GM18511 (cell line): ENCODE data around the gene GPR153.
"Not testable (repeated sequence)": the region's sequence is repeated elsewhere in the genome, so short reads cannot be mapped to it uniquely, and the experiment has no call there.

Source experiments
- ATAC-seq: cut with Tn5 transposase; IDR thresholded peaks from one replicate; pipeline ENCODE4 v1.9.1; 2021; ENCODE audit warnings: mild to moderate bottlenecking, moderate library complexity; ENCODE audit not compliant: unreplicated experiment

The GPR153 gene

GRCh38 chr1:6260961-6261614 lies at the start of gene GPR153:
Gene GPR153 (minus strand): TSS chr1:6261098. CDS start chr1:6254905, 6,193 bp downstream.
- ATAC-seq, result no peak

GRCh38 chr1:6310116-6310848 lies 49.4 kb upstream of the GPR153 start:
- no peak for ATAC-seq

- no peak for ATAC-seq
Observed at GRCh38 chr1:6309564-6309963, 48.7 kb upstream of the GPR153 start.

GRCh38 chr1:6308449-6308848 lies 47.6 kb upstream of the GPR153 start:
- no peak for ATAC-seq

GRCh38 chr1:6307682-6308081 lies 46.8 kb upstream of the GPR153 start:
- not testable (repeated sequence) for ATAC-seq

GRCh38 chr1:6307099-6307498 lies 46.2 kb upstream of the GPR153 start:
- ATAC-seq, result no peak

- no peak for ATAC-seq
Observed at GRCh38 chr1:6303397-6304012, 42.6 kb upstream of the GPR153 start.

- no peak for ATAC-seq
Observed at GRCh38 chr1:6302568-6302967, 41.7 kb upstream of the GPR153 start.

GRCh38 chr1:6301526-6301925 lies 40.6 kb upstream of the GPR153 start:
- ATAC-seq, result no peak

GRCh38 chr1:6300342-6301048 lies 39.6 kb upstream of the GPR153 start:
- ATAC-seq, result no peak

GRCh38 chr1:6299557-6300165 lies 38.8 kb upstream of the GPR153 start:
- ATAC-seq, result no peak

GRCh38 chr1:6298940-6299465 lies 38.1 kb upstream of the GPR153 start:
- no peak for ATAC-seq

GRCh38 chr1:6298530-6298929 lies 37.6 kb upstream of the GPR153 start:
- no peak for ATAC-seq

- no peak for ATAC-seq
Observed at GRCh38 chr1:6295910-6296309, 35.0 kb upstream of the GPR153 start.

- ATAC-seq, result no peak
Observed at GRCh38 chr1:6294890-6295556, 34.1 kb upstream of the GPR153 start.

- no peak for ATAC-seq
Observed at GRCh38 chr1:6294080-6294889, 33.4 kb upstream of the GPR153 start.

GRCh38 chr1:6292102-6292501 lies 31.2 kb upstream of the GPR153 start:
- no peak for ATAC-seq

GRCh38 chr1:6288665-6289064 lies 27.8 kb upstream of the GPR153 start:
- no peak for ATAC-seq

- no peak for ATAC-seq
Observed at GRCh38 chr1:6288026-6288425, 27.1 kb upstream of the GPR153 start.
